Caki2 (cell line): Measurements from ENCODE around the gene ANGPTL2. TPM values are rescaled to one million over a fixed set of nuclear protein-coding genes. Genes with fewer than 3 reads are reported as not detected.

Experiments
- DNase-seq: peaks from one replicate; pipeline ENCODE4 v3.0.0-alpha.2; 2015; ENCODE audit warnings: low read depth
- in situ Hi-C: cut with HindIII; loops from 2 replicates; pipeline ENCODE4 v1.10.0; 2016; ENCODE audit warnings: low sequenced_read_pairs, low pct_unique_long_range_greater_than_20kb, mixed read lengths
- total RNA-seq: library from RNA; depleted of rRNA; stranded (reverse); fragments of >200 nt; shearing (Covaris generic); gene quantifications from 2 replicates; pipeline ENCODE4 v1.2.3, GENCODE V29; 2014; ENCODE audit warnings: low replicate concordance

Gene ANGPTL2
- total RNA-seq, 1 experiment from 2014 or later: 1.0 TPM

DNA sequence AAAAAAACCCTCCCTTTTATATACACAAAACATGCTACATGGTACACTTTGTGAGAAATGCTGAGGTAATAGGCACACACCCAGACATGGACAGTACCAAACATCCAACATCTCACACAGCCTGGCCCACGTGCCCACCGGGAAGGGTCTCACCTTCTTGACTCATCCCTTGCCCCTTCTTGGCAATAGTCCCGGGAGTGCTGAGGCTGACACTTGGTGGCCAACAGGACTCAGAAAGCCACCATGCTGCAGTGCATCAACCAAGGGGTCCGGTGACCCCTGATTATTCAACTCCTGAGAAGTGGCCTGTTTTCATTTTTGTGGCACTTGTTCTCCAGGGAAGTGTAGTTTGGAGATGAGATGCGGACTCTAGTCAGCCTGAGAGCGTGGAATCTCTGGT, 35.0 kb downstream of the ANGPTL2 start:
- in situ Hi-C loops: no loop called here
- DNase-seq: no peak

DNA sequence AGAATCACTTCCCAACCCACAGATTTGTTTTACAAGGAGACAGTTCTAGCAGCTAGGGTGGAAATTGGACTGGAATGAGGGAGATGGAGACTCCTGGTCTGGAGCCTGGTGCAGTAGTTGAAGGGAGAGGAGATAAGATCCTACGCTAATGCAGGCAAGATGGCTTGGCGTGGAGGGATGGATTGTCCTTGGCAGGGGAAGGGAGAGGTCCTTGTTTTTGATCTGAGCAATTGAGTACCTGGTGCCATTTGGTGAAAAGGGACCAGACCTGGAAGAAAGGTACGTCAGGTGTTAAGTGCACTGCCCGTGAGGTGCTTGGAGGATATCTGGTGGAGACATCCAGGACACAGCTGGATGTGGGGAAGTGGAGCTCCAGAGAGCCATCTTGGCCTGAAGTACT, 35.7 kb downstream of the ANGPTL2 start:
- no peak for DNase-seq
- in situ Hi-C loops: no loop called here

DNA sequence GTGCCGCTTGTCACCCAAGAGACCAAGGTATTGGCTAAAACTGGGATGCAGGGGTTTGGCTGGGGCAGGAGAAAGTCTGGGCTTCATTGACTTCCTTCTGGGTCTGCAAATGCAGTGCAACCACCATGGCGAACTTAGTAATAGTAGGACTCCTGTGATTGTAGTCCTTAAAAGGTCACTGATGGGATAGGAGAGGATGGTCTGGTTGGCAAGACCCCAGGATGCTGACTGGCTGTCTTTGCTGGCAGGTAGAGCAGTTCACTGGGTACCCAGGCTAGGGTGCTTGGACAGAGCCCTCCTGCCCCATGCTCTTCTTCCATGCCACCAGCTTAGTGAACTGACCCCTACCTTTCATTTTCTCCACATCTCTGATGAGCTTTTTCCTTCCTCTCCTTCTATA, 37.2 kb downstream of the ANGPTL2 start:
- in situ Hi-C loops: no loop called here
- no peak for DNase-seq

DNA sequence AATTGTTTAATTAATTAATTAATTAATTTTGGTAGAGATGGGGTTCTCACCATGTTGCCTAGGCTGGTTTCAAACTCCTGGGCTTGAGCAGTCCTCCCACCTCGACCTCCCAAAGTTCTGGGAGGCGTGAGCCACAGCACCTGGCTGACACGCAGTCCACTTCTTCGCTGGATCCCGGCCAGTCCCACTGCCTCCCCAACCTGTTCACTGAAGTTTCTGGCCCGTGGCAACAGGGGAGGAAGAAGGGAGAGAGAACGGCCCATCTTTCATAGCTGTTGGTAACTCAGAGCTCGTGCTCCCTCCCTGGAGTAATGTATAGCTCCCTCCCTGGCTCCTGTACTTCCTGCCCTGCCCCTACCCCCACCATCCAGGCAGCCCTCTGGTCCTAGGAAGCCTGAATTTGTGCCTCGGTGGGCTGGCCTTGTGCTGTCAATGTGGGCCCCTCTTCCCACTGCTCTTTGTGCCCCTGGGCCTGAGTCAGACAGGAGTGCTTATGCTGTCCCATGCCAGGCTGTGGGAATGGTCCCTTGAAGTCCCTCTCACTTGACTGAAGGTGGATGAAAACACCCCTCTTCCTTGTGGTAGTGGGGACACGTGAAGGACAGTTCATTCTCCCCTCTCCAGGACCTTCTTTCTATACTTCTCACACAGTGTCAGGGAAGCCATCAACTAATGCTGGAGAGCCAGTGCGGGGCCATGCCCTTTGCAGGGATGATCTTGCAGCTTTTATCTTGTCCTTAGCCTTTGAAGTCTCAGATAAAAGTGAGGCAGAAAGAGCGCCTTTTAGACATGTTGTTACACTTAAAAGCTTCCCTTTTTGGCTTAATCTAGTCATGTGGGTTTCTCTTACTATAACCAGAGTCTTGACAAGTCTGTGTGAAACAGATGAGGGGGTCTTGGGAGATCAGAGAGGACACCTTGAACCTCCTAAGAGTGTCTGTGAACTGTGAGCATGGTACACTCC, 38.1 kb downstream of the ANGPTL2 start:
- DNase-seq: no peak
- in situ Hi-C loops: no loop called here

GRCh38 chr9:127083138-127083980, 39.1 kb downstream of the ANGPTL2 start:
- no peak for DNase-seq

DNA sequence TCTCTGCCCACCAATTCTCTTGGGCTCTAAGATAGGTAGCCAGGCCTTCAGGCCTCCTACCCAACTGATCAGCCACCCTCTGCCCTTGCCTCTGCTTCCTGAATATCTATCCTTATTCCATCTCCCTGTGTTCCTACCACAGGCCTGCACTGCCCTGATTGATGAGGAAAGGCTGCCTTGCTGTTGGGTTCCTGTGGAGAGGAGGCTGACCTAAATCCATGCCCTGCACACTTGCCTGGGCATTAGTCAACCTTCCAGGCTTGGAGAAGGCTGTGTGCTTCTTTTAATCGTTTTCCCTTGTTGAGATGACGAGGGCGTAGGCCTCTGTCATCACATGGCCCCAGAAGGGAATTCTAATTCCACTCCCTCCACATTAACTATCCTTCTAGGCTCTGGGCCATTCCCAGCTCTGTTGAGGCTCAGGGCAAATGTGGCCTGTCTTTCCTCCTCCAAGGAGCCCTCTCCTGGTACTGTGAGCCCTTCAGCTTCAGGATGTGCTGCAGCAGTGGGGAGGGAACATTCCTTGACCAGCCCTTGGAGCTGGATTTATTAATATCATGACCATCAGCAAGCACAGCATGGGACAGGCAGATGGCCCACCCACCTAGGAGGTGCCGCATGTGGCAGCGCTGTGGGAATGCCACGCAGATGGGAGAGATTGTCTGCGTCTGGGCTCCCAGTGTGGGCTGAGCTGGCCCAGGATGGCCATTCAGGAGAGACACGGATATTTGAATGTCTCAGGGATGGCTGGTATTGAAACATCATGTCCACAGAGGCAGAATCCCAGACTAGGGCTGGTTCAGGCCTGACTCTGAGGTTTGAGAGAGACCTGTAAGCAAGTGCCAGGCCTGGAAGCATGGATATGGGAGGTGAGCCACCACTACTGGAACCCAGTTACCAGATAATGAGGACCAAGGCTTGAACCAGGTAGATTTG, 40.9 kb downstream of the ANGPTL2 start:
- in situ Hi-C loops: no loop called here
- DNase-seq: no peak

More at GRCh38 chr9:127083138-127083980, 39.1 kb downstream of the ANGPTL2 start:
- in situ Hi-C loops: no loop called here

- no peak for DNase-seq
- in situ Hi-C loops: no loop called here
These were observed 42.8 kb downstream of the ANGPTL2 start for GRCh38 chr9:127079446-127080140.

GRCh38 chr9:127078988-127079387, 43.4 kb downstream of the ANGPTL2 start:
- in situ Hi-C loops: no loop called here
- DNase-seq: no peak

DNA sequence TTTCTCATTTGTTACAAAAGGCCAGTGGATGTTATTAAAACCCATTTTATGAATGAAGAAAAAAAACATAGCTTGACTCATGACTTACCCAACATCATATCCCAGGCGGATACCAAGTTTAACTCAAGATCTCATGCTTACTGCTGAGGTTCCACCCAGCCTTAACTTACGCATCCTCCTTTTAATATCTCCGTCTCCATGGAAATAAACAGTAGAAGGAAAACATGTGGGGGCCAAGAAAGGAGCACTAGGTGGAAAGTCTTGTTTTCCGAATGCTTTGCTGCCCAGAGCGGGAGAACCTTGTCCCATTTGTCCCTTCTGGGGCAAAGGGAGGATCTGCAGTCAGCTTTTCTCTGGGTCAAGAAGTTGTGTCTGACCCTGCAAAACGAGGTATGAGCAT, 44.1 kb downstream of the ANGPTL2 start:
- DNase-seq: no peak
- in situ Hi-C loops: no loop called here

- no peak for DNase-seq
- in situ Hi-C loops: no loop called here
These were observed 44.8 kb downstream of the ANGPTL2 start for GRCh38 chr9:127077644-127077946.

DNA sequence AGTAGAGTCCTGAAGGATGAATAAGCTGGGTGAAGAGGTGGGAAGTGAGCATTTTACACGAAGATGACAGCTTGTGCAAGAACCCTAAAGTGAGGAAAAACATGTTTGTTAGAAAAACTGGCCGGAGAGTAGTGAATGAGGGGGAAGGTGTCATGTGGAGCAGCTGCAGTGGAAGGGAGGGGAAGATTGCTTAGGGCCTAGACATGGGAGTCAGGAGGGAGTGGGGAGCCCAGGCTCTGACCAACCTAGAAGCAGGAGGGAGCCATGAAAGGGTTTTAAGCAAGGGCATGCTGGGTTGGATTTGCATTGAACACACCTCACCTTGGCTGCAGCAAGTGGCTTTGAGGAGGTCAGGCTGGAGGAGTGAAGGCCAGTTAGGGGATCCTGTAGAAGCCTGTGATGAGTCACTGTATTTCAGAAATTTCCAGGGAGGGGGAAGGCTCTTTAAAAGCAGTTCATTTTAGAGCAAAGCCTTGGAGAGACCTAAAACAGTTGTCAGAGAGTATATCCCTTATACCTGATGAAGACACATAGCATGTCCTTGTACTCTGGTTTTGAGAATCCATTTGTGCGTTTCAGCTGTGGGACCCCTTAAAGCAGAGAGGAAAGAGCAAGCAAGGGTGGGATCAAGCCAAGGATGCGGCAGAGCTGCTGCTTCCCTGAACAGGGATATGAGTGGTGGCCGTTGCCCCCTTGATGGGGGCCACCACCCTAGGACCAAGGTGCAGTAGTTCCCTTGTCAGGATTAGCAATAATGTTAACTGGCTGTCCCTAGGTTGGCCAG, 45.4 kb downstream of the ANGPTL2 start:
- in situ Hi-C loops: no loop called here
- DNase-seq: no peak

- DNase-seq: no peak
- in situ Hi-C loops: no loop called here
These were observed 46.6 kb downstream of the ANGPTL2 start for GRCh38 chr9:127075624-127076372.

- in situ Hi-C loops: no loop called here
- no peak for DNase-seq
These were observed 47.6 kb downstream of the ANGPTL2 start for GRCh38 chr9:127074561-127075548.

DNA sequence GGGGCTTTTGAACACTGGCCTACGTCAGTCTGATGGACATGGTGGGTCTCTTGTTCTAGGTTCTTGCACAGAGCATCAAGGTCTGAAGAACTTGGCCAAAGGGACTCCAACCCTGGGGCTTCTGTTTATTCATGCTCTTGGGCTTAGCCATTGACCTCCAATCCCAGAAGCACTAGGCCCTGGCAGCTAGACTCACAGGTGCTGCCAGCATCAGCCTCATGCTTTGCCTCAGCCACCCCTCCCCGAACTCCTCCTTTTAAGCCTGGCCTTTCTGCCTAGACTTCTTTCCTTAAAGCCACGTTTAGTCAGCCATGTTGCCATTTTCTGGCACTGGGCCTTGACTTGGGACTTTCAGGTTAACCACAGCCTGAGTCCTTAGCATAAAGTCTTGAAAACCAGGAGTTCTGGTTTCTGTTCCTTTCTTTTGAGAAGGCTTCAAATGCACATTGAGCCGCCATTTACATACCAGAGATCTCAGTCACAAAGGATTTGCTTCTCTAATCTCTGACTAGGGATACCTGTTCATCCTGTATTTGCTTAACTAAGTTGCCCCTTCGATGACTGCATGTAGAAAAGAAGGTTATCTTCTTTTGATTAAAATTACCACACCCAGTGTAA, 54.7 kb downstream of the ANGPTL2 start:
- no peak for DNase-seq
- in situ Hi-C loops: no loop called here

GRCh38 chr9:127066851-127067136, 55.6 kb downstream of the ANGPTL2 start:
- in situ Hi-C loops: no loop called here
- no peak for DNase-seq
